Lung (tissue), 12 donors: ENCODE data around the gene POC5. TPM values are rescaled to one million over a fixed set of nuclear protein-coding genes. Genes with fewer than 3 reads are reported as not detected.
"Not testable (repeated sequence)": the region's sequence is repeated elsewhere in the genome, so short reads cannot be mapped to it uniquely, and the experiment has no call there.

ENCODE experiments used
- ATAC-seq: fragments of 200-7000 bp; cut with Tn5 transposase; one replicate; pipeline ENCODE4 v1.9.1; 2020; ENCODE audit warnings: moderate number of reproducible peaks; ENCODE audit not compliant: insufficient read depth, low FRiP score
- DNase-seq, 3 donors: peaks; one replicate each; pipeline ENCODE4 v3.0.0-alpha.2; 2013 to 2017
- H3K27ac ChIP-seq, 2 donors: one replicate each; pipeline ENCODE4 v1.5.1; 2013; ENCODE audit warnings: mild to moderate bottlenecking in 2 of 2, moderate library complexity in 2 of 2, control low read depth in 1 of 2, inconsistent platforms in 1 of 2, low read depth in 1 of 2, low read length in 1 of 2
- H3K27me3 ChIP-seq, 3 donors: one replicate each; pipeline ENCODE4 v1.5.1; 2013; ENCODE audit warnings: low read length in 2 of 3; ENCODE audit not compliant: control insufficient read depth in 3 of 3, insufficient read depth in 3 of 3
- H3K36me3 ChIP-seq, 4 donors: one replicate each; pipeline ENCODE4 v1.5.1; 2013; ENCODE audit warnings: low read length in 4 of 4, mild to moderate bottlenecking in 1 of 4, moderate library complexity in 1 of 4; ENCODE audit not compliant: control insufficient read depth in 4 of 4, insufficient read depth in 4 of 4
- H3K4me1 ChIP-seq, 5 donors: one replicate each; pipeline ENCODE4 v1.5.1; 2013; ENCODE audit warnings: low read length in 5 of 5, mild to moderate bottlenecking in 2 of 5, moderate library complexity in 1 of 5; ENCODE audit not compliant: control insufficient read depth in 5 of 5, insufficient read depth in 5 of 5
- H3K4me3 ChIP-seq: one replicate; pipeline ENCODE4 v1.5.1; 2013; ENCODE audit warnings: mild to moderate bottlenecking, control low read depth, moderate library complexity
- H3K9ac ChIP-seq, 2 donors: one replicate each; pipeline ENCODE4 v1.5.1; 2013; ENCODE audit warnings: low read length in 2 of 2, control low read depth in 1 of 2; ENCODE audit not compliant: insufficient read depth in 1 of 2
- H3K9me3 ChIP-seq, 4 donors: one replicate each; pipeline ENCODE4 v1.5.1; 2013; ENCODE audit warnings: low read length in 3 of 4, mild to moderate bottlenecking in 1 of 4, moderate library complexity in 1 of 4; ENCODE audit not compliant: control insufficient read depth in 4 of 4, insufficient read depth in 3 of 4
- CTCF ChIP-seq: IDR thresholded peaks from 2 replicates; pipeline ENCODE4 v1.5.1; 2012; ENCODE audit warnings: mild to moderate bottlenecking; ENCODE audit errors: control extremely low read depth, extremely low read depth
- WGBS, 2 donors: extraction: QIAGEN DNeasy Blood & Tissue Kit; methylation state at CpG; one replicate each; pipeline ENCODE4 v1.1.7; 2013; 5-methylcytosine and 5-hydroxymethylcytosine counted together
- polyA plus RNA-seq, 2 donors: library from polyadenylated mRNA; stranded (reverse); fragments of 200-250 nt; gene quantifications; one replicate each; pipeline ENCODE4 v1.2.1, GENCODE V29; 2013
- total RNA-seq, 2 donors: library from RNA; depleted of rRNA in 1 of 2; stranded (reverse); fragments of >200 nt in 1 of 2; gene quantifications; one replicate each; pipeline ENCODE4 v1.2.1, GENCODE V29; 2014 to 2021
- donor health status: control.
- donor health status: control.
- donor health status: Bipolar disorder and iron deficiency.
- donor health status: healthy.
- donor health status: DM: yes; HTN: yes; CAD: no.

The POC5 gene
- total and polyA plus RNA-seq, 4 donors = 7.7 to 18.0 (median 11.0) TPM

GRCh38 chr5:75727931-75728330, 10.7 kb upstream of the POC5 start:
- ATAC-seq (no peak), DNase-seq (no peak)
- Histone ChIP-seq H3K4me1 (peaks cover 0 to 3% (median 0%) of the 10 kb centered on the region in 5 donors), H3K9ac (no peak overlapping the region), H3K4me3 (no peak overlapping the region), H3K36me3 (no peaks in the 10 kb centered on the region), H3K9me3 (no peaks in the 10 kb centered on the region), H3K27me3 (no peaks in the 10 kb centered on the region), H3K27ac (no peak overlapping the region)
- no peak for TF ChIP-seq CTCF
- WGBS, 2 donors = 83 to 84% methylated on average over 2 of the region's 2 CpGs

DNA sequence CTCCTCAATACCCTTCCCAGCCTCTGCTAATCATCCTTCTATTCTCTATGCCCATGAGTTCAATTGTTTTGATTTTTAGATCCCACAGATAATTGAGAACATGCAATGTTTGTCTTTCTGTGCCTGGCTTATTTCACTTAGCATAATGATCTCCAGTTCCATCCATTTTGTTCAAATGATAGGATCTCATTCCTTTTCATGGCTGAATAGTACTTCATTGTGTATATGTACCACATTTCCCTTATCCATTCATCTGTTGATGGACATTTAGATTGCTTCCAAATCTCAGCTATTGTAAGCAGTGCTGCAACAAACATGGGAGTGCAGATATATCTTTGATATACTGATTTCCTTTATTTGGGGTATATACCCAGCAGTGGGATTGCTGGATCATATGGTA, 9.0 kb upstream of the POC5 start:
- not testable (repeated sequence) for H3K27me3 ChIP-seq, H3K9ac ChIP-seq, H3K27ac ChIP-seq, H3K9me3 ChIP-seq, H3K36me3 ChIP-seq, ATAC-seq, H3K4me1 ChIP-seq, DNase-seq, H3K4me3 ChIP-seq

DNA sequence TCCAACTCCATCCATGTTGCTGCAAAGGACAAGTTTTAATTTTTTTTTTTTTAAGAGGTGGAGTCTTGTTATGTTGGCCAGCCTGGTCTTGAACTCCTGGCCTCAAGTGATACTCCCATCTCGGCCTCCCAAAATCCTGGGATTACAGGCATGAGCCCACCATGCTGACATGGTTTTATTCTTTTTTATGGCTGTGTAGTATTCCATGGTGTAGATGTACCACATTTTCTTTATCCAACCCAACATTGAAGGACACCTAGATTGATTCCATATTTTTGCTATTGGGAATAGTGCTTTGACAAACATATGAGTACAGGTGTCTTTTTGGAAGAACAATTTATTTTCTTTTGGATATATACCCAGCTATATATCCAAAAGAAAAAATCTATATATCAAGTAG, 6.1 kb upstream of the POC5 start:
- Histone ChIP-seq H3K4me3 (no peak overlapping the region), H3K36me3 (no peaks in the 10 kb centered on the region), H3K9me3 (no peaks in the 10 kb centered on the region), H3K27me3 (no peaks in the 10 kb centered on the region), H3K9ac (no peak overlapping the region), H3K27ac (no peak overlapping the region), H3K4me1 (no peaks in the 10 kb centered on the region)
- 92 to 93% methylated on average over 1 of the region's 1 CpG for WGBS, 2 donors
- TF ChIP-seq CTCF = no peak
- ATAC-seq (no peak), DNase-seq (no peak)

GRCh38 chr5:75721573-75721972, 4.3 kb upstream of the POC5 start:
- Histone ChIP-seq H3K4me3 (no peak overlapping the region), H3K4me1 (peaks cover 0 to 4% (median 0%) of the 10 kb centered on the region in 5 donors), H3K27ac (no peak overlapping the region), H3K36me3 (no peaks in the 10 kb centered on the region), H3K27me3 (no peaks in the 10 kb centered on the region), H3K9me3 (no peaks in the 10 kb centered on the region), H3K9ac (no peak overlapping the region)
- no peak for DNase-seq
- TF ChIP-seq CTCF = no peak
- whole genome bisulfite sequencing, 2 donors = 76 to 86% methylated on average over 1 of the region's 1 CpG
- no peak for ATAC-seq
